NCI-H2107 treated with DMSO at 0.1 percent for 48 hours (cell line): ENCODE results near the gene TFF3.

Experiments
- DNase-seq: peaks from one replicate; lab custom pipeline; 2025; ENCODE audit not compliant: unreplicated experiment; lab: John Stamatoyannopoulos, UW

Gene TFF3

GRCh38 chr21:42347601-42348327 is 32.6 kb upstream of the TFF3 start:
- DNase-seq: no peak

DNA sequence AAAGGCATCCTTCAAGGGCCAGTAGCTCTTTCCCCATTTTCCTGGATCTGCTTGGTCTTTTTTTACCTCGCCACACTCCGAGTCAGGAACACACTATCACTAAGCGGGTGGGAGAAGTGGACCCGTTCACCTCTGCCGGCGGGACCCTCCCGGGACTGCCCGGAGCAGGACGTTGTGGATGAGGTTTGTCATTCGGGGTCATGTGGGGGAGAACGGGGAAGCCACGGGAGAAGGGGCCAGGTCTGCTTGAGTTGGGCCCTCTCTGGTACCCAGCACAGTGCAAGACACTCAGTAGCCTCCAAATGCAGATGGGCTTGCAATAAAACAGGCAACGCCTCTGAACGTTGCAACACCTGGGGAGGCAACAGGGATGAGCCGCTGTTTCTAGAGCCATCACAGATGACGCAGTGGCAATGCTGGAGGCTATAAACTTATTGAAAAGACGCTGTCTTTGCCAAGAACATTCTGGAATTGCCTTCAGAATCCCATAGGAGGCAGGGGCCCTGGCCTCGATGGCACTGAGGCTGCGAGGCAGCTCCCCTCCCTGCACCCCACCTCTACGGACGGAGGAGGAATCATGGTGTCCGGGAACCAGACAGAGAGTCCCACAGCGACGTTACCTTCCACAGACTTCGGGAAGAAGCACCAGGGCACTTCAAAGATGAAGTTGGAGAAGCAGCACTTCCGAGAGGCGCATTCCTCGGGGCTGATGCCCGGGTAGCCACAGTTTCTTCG is 31.8 kb upstream of the TFF3 start:
- DNase-seq: no peak

DNA sequence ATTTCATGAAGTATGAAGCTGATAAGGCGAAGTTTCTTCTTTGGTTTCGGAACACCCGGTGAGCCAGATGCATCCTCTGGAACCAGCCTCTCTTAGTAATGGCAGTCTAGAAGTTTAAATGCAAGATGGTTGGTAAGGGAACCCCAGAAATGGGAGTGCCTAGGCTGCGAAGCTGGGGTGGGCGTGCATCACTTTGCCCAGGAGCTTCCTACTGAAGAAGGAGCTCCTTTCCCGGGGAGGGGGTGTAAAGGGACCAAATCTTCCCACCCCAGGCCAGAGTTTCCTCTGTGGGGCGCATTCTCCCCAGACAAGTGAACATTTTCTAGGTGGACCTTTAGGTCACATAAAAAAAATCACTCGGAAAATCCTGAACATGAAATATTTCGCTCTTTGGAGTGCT is 31.2 kb upstream of the TFF3 start:
- no peak for DNase-seq

DNA sequence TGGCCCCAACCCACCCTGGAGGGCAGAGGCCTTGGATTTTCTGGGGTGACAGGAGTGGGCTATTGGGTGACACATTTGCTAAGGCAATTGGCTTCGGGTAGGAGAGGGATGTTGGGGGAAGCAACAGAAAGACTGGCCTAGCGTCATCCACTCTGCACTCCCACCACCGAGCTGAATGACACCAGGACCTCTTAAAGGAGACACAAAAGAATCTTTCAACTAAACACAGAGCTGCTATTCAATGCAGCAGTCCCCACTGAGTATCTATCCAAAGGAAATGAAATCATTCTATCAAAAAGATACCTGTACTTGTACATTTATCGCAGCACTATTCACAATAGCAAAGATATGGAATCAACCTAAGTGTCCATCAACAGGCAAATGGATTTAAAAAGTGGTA is 29.4 kb upstream of the TFF3 start:
- no peak for DNase-seq

- DNase-seq: no peak
These were observed 28.8 kb upstream of the TFF3 start for GRCh38 chr21:42343963-42344510.

DNA sequence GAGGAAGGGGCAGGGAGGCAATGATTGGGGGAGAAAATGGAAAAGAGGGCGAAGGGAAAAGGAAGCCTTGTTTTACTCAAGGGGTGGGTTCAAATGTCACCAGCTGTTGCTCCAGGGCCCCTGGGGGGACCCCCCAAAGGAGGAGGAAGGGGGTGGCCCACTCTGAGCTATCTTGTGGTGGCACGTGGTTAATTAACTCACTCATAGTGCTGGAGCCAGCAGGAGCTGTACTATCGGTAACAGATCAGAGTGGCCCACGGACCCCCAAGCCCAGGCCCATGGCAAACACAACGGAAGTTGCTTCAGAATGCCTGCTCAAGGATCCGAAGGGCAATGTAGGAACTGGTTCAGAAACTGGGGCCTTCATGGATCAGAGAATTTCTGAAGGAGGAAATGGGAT is 28.3 kb upstream of the TFF3 start:
- DNase-seq: no peak

GRCh38 chr21:42343101-42343500 is 27.9 kb upstream of the TFF3 start:
- DNase-seq: no peak

- DNase-seq: no peak
These were observed 26.8 kb upstream of the TFF3 start for GRCh38 chr21:42341776-42342542.

DNA sequence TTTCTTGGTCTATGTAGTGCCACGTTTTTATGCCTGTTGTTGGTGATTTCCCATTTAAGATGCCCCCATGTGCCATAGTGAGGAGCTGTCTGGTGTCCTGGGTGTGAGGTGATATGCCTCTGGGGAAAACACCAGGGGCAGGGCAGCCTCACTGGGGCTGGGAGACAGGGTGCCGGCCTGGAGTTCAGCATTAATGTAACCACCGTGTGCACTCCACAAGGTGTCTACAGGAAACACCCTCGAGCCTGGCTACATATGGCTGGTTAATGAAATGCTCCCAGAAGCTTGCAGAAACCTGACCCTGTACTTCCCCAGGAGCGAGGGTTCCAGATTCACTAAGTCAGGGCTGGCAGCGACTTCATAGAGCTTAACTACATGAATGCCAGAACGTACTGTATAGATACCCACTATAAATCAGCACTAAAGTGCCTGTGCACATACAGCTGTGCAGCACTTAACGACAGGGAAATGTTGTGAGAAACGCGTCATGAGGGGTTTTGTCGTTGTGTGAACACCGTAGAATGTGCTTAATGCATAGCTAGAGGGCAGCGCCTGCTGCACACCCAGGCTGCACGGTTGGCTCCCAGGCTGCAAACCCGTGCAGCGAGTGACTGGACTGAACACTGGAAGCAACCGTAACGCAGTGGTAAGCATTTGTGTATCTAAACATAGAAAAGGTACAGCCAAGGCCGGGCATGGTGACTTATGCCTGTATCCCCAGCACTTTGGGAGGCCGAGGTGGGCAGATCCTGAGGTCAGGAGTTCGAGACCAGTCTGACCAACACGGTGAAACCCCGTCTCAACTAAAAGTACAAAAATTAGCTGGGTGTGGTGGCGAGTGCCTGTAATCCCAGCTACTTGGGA is 25.2 kb upstream of the TFF3 start:
- peak; percentile 40 for DNase-seq

GRCh38 chr21:42338729-42339715 is 23.8 kb upstream of the TFF3 start:
- no peak for DNase-seq

DNA sequence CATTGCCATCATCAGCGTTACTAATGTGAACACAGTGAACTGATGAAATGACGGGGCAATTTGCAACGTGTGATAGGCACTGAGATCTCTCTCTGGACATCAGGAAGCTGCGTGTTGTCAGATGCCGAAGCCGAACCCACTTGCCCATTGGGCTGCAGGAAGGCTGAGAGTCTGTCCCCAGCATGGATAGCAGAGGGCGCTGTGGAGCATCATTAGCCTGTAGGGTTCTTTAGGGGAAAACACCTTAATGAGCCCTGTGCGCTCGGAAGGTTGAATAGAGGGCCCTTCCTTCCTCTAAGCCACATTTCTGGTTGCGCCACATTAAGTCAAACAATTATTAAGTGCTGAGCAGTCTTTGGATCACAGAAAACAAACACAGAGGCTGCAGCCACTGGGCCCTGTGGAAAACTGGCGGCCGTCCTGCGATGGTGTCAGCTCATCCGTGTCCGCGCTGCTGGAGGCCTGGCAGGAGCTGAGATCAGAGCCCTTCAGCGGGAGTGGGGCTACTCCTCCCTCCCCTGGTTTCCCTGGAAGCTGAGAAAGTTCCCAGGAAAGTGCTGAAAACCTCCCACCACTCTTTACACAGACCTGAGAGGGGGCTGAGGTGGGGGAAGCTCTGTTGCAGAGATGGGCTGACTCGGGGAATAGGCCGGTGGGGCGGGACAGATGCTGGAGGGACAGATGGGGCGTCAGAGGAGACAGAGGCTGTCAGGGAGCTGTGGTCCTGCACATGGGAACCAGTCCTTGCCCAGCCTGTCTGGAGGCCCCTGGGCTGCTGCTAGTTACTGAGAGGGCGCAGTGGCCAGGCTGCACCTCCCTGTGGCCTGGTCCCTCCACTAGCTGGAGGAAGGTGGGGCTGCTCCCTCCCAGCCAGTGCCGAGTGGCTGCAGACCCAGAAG is 22.9 kb upstream of the TFF3 start:
- DNase-seq: peak; percentile 96

- no peak for DNase-seq
These were observed 22.1 kb upstream of the TFF3 start for GRCh38 chr21:42337276-42337675.

- peak; percentile 100 for DNase-seq
These were observed 20.8 kb upstream of the TFF3 start for GRCh38 chr21:42336054-42336453.

DNA sequence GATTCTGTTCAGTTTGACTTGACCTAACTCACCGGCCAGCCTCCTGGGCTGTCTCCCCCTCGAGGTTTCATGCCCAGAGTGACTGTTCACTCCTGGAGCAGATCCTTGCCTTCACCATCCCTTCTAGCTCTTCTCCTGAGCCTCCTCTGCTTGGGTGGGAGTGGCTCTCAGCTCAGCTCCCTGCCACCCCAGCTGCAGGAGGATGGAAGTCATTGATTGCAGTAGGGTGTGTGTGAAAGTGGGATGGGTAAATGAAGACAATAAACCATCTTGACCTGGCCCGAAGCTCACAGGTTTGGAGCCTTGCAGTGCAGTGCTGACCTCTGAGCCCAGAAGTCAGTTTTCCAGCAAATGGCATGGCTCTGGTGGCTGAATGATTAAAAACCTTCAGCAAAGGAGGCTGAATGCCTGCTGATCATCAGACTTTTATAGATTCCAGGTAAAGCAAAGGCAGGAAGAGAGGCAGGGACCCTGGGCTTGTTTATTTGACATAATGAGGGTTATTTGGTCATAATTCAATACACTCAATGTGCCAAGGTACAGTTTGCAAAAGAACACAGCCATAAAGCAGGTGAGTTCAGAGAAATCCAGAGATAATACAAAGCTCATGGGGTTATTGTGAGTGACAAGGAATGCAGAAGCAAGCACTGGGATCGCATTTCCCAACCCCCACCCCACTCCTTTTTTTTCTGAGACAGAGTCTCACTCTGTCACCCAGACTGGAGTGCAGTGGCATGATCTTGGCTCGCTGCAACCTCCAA is 17.5 kb upstream of the TFF3 start:
- no peak for DNase-seq

- DNase-seq: no peak
These were observed 16.5 kb upstream of the TFF3 start for GRCh38 chr21:42331660-42332059.

GRCh38 chr21:42330380-42331371 is 15.5 kb upstream of the TFF3 start:
- no peak for DNase-seq

- no peak for DNase-seq
These were observed 9.7 kb upstream of the TFF3 start for GRCh38 chr21:42324896-42325295.
